ENCODE measurements around the gene GCDH.

DNA sequence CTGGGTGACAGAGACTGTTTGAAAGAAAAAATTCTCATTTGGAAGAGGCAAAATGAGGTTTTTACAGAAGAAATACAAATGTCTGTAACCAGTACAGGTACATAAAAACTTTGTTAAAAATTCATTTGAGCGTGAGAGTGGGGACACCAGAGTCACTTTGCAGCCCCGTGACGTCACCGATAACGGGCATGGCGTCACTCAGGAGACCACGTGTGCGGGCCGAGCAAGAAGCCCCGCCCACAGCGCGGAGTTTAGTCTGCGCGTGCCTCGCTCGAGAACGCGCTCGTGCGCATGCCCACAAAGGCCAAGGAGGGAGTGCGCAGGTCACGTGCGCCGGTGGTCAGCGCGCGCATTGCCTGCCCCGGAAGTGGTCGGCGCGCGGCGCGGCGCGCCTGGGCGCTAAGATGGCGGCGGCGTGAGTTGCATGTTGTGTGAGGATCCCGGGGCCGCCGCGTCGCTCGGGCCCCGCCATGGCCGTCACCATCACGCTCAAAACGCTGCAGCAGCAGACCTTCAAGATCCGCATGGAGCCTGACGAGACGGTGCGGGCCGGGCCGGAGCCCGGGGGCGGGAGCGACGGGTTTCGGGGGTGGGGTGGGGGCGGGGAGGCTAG, 54.6 kb downstream of the GCDH start, which contains the start of gene RAD23A:
- TF ChIP-seq, protein P1, sequence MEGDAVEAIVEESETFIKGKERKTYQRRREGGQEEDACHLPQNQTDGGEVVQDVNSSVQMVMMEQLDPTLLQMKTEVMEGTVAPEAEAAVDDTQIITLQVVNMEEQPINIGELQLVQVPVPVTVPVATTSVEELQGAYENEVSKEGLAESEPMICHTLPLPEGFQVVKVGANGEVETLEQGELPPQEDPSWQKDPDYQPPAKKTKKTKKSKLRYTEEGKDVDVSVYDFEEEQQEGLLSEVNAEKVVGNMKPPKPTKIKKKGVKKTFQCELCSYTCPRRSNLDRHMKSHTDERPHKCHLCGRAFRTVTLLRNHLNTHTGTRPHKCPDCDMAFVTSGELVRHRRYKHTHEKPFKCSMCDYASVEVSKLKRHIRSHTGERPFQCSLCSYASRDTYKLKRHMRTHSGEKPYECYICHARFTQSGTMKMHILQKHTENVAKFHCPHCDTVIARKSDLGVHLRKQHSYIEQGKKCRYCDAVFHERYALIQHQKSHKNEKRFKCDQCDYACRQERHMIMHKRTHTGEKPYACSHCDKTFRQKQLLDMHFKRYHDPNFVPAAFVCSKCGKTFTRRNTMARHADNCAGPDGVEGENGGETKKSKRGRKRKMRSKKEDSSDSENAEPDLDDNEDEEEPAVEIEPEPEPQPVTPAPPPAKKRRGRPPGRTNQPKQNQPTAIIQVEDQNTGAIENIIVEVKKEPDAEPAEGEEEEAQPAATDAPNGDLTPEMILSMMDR (conservative IDR thresholded peaks at IDR 0.05; ENCODE audit: low read length) = no peak
- no peak for TF ChIP-seq EZH2phosphoT487 (IDR thresholded peaks at IDR 0.05; ENCODE audit: borderline replicate concordance, low read depth, low read length)

Data from OCI-LY7 (cell line).